Measurements from ENCODE around the gene MYO16.
"Not testable (repeated sequence)": the region's sequence is repeated elsewhere in the genome, so short reads cannot be mapped to it uniquely, and the experiment has no call there.

MYO16 gene

GRCh38 chr13:108981407-108981806 is 352.0 kb downstream of the MYO16 start:
- no peak for DNase-seq (ENCODE audit: low spot score)

- no peak for DNase-seq (ENCODE audit: low spot score)
Observed at GRCh38 chr13:108983273-108983672, 353.9 kb downstream of the MYO16 start.

- DNase-seq (ENCODE audit: low spot score) = no peak
Observed at GRCh38 chr13:108984251-108984920, 355.0 kb downstream of the MYO16 start.

DNA sequence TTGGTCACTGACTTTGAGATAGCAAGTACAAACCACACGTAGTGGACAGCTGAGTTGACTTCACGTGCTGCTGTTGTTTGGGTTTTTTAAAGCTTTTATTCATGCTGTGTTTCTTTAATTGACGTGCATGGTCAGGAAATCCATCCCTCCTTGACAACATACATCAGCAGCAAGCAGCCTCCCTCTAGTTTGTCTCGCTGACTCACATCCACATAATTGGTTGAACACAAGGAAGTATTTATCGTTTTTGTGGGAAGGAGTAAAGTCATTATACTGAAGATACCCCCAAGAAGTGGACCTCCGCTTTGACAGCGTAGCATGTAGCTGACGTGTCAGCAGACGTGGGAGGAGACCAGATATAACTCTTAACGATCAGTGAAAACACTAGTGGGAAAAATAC is 355.8 kb downstream of the MYO16 start:
- no peak for DNase-seq (ENCODE audit: low spot score)

DNA sequence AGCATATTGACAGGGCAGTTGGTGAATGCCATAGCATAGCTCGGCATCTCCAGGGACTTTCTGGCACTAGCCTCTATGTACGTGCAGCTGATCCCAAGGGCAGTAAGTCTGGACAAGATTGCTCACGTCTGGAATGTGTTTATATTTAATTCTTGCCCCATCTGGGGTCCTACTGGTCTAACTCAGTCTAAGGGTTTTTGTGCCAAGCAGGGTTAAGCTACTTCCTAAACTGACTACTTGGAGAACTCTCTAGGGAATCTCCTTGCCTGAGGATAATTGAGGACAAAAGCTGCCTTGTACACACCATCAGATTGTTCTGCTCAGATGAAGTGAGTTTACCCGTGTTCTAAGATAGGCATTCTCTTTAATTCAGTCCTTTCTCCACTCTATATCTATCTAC is 358.1 kb downstream of the MYO16 start:
- DNase-seq (ENCODE audit: low spot score) = no peak

DNA sequence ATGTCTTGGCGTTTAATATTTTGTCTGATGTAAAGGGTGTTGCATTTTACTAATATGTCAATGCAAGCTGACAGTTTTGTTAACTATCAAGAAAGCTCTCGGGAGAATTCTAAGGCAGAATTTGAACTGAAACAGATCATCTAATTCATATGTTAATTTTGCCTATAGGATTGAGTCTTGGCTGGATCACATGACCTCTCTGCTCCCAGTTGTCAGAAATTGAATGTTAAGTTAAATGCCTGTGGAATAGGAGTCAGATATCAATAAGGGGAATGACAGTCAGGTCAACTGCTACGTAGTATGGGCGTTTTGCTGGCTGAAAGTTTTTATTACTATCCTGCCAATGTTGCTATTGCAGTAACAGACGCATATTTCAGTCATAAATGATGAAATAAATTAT is 358.5 kb downstream of the MYO16 start:
- DNase-seq (ENCODE audit: low spot score) = no peak

GRCh38 chr13:108991416-108991815 is 362.0 kb downstream of the MYO16 start:
- not testable (repeated sequence) for DNase-seq (ENCODE audit: low spot score)

DNA sequence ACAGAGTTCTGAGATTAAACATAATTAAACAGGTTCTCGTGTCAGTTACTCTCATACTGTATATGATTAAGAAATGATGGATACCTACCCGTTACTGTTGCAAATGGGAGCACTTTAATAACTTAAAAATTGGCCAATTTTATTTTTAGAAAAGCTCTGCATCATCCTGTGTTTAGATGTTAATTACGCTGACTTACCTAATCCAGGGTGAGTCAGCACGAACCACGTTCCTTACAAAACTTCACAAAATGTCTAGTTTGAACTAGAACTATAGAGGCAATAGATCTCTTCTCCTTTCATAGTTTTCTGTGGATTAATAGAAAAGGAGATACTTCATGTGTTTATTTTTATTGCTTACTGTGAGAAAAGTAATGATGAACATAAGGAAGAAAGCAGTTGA is 363.9 kb downstream of the MYO16 start:
- no peak for DNase-seq (ENCODE audit: low spot score)

DNA sequence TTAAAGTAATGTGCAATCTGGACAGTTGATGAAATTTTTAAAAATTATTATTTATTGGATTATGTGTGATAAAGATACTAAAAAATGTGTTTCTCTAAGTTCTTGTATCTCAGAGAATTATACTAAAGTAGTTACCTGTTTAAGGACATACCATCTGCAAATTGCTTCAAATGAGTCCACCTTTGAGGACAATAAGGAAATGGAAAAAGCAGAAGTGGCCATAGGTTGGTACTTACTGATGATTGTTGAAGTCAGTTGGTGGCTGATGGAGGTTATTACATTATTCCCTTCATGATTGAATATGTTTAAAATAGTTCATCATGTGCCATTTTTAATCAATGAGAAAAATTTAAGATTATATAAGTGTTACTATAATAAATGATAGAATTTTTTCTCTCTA is 367.0 kb downstream of the MYO16 start:
- DNase-seq (ENCODE audit: low spot score) = no peak

DNA sequence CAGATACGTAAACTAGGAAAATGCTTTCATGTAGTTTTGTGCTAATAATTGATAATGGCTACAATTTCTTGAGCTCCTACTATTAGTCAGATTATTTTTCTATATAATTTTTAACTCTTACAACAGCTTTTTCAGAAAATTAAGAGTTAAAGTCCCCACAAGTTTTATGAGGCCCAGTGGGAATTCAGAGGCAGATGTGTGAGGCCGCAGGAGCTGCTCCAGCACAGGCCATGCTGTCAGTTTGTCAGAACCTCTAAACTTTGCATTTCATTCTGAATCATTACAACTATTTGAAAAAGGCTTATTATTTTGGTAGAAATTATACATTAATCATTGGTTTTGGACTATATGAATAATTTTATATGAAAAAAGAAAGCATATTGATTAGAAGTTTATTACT is 370.8 kb downstream of the MYO16 start:
- no peak for DNase-seq (ENCODE audit: low spot score)

DNA sequence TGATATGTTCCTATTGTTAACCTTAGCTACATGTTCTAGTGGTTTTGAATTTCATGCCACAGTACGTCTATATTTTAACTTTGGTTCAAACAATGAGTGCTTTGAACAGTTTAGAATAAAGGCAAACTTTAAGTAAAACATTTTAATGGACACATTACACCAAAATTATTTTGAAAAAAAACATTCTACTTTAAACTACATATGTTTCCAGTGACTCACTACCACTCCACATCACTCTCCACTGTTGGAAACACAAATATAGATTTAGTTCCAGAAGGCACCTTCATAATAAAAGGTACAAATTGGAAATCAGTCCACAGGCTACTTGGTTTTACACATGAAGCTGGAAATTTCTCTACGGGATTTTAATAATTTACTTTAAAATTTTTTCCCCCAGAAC is 373.5 kb downstream of the MYO16 start:
- DNase-seq (ENCODE audit: low spot score) = no peak

- no peak for DNase-seq (ENCODE audit: low spot score)
Observed at GRCh38 chr13:109007946-109008345, 378.5 kb downstream of the MYO16 start.

DNA sequence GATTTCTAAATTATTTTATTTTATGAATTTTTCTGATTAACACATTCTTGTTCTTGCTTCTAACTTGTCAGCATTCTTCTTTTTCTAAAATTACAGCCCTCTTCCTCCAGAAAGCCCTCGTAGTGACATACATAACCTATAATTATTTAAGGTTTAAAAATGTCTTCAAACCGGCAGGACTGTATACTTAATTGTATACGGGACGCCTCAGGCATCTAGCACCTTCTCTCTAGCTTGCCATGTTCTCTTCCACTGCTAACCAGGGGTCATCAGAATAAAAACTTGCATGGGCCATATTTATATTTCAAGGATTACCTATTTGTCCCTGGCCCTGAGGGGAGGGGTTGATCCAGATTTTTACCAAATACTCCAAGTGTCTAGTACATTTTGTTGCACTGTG is 380.3 kb downstream of the MYO16 start:
- DNase-seq (ENCODE audit: low spot score) = no peak

GRCh38 chr13:109010912-109011311 is 381.5 kb downstream of the MYO16 start:
- no peak for DNase-seq (ENCODE audit: low spot score)

DNA sequence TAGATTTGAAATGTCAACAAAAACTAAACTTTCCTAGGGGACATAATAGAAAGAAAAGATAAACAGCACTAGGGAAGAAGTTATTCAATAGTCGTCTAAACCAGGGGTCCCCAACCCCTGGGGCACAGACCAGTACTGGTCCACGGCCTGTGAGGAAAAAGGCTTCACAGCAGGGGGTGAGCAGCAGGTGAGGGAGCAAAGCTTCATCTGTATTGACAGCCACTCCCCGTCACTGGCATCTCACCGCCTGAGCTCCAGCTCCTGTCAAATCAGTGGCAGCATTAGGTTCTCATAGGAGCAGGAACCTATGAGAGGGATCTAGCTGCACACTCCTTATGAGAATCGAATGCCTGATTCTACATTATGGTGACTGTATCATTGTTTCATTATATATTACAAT is 382.7 kb downstream of the MYO16 start:
- no peak for DNase-seq (ENCODE audit: low spot score)

- DNase-seq (ENCODE audit: low spot score) = no peak
Observed at GRCh38 chr13:109021558-109021957, 392.1 kb downstream of the MYO16 start.

GRCh38 chr13:109024611-109025010 is 395.2 kb downstream of the MYO16 start:
- no peak for DNase-seq (ENCODE audit: low spot score)

GRCh38 chr13:109026266-109026665 is 396.9 kb downstream of the MYO16 start:
- no peak for DNase-seq (ENCODE audit: low spot score)

GRCh38 chr13:109028624-109029023 is 399.2 kb downstream of the MYO16 start:
- DNase-seq (ENCODE audit: low spot score) = no peak

DNA sequence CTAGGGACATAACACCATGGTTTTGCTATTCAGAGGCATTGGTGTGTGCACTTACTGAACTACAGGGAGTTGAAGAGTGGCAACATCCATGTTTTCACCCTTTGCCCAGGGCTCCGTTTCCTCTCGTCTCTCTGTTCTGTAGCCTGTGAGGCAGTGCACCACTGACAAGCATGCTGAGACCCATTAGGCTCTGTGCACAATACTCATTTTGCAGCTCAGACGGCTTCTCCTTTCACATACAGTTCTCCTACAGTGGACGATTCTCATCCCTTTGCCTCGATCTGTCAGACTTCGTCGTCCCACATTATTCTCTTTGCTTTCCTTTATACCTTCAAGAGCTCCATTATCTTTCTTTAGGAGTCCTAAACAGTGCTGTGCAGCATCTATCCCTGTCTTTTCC is 403.7 kb downstream of the MYO16 start:
- DNase-seq (ENCODE audit: low spot score) = no peak

GRCh38 chr13:109036078-109036780 is 406.8 kb downstream of the MYO16 start:
- no peak for DNase-seq (ENCODE audit: low spot score)

DNA sequence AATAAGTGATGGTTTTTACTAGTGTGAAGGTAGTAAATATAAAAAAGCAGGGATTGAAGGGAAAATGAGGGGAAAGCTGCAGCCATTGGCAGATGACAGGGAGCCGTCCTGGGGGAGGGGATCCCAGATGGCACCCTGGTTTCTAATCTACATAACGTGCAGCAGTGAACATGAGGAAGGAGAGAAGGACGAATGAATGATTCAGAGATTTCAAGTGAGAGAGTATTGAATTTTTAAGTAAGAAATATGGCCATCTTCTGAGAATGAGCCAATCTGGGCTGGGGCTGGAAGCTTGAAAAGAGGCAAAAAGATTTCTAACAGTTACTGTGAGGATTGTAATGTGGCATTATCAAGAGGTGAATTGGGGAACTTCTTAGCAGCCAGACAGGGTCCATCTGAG is 414.2 kb downstream of the MYO16 start:
- no peak for DNase-seq (ENCODE audit: low spot score)

DNA sequence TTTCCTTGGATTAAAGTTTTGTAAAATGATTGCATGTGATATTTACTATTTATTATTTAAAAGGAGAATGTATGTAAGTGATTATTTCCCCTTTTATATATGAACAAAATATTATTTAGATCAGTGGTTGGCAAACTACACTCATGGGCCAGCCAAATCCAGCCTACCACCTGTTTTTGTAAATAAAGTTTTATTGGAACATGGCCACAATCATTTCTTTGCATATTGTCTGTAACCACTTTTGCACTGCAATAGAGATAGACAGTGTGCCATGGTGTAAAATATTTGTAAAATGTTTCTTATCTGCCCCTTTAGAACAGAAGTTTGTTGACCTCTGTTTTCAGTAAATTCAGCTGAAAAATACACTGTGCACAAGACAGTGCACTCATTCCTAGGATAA is 426.4 kb downstream of the MYO16 start:
- DNase-seq (ENCODE audit: low spot score) = no peak

GRCh38 chr13:109058087-109058486 is 428.7 kb downstream of the MYO16 start:
- no peak for DNase-seq (ENCODE audit: low spot score)
